HG03280 (cell line): ENCODE measurements around the gene ABCC4.
"Not testable (repeated sequence)": the region's sequence is repeated elsewhere in the genome, so short reads cannot be mapped to it uniquely, and the experiment has no call there.

Experiments
- ATAC-seq: cut with Tn5 transposase; IDR thresholded peaks from one replicate; pipeline ENCODE4 v1.9.1; 2021; ENCODE audit warnings: mild to moderate bottlenecking, moderate library complexity; ENCODE audit not compliant: unreplicated experiment

ABCC4 gene

DNA sequence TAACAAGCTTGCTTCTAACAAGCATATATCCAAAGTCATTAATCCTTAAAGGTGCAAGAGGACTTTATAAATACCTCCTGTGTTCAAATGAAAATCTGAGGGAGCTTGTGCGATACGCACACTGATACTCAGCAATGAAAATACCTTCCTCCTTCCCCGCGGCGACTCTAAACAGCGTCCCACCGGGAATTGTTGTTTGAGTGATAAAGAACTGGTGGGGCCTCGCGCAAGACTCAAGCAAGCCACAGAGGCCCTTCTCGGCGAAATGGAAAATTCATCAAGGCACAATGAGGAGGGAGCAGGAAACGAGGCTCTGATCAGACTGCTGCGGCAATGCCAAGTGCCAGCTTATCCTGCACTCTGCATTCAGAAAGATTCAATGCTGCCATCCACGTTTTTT lies 126.7 kb downstream of the ABCC4 start:
- ATAC-seq, result no peak

DNA sequence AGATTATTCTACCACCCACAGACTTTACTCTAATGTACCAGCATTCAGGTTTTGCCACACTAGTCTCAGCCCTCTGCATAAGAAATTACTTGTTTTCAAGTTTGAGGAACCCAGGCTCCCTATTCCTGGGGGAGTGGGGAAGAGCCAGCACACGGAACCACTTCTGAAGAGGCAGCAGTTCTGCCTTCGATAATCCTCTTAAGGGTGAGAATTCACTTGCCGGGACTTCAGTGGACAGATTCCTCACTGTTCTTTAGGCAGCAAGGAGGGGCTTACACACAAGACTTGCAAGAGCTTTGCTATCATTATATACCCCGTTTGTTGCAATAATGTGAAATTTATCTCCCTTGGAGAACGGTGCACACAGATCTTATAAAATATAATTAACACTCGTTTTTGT lies 133.1 kb downstream of the ABCC4 start:
- no peak for ATAC-seq

DNA sequence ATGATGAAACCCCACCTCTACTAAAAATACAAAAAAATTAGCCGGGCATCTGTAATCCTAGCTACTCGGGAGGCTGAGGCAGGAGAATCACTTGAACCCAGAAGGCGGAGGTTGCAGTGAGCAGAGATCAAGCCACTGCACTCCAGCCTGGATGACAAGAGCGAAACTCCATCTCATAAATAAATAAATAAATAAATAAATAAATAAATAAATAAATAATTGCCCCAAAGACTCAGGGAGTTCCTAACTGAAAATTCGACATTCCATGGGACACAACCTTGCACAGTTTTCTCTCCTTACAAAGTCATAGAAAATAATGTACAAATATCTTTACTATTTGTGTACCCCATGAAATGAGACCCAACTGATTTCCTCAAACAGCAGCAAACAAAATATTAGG lies 134.2 kb downstream of the ABCC4 start:
- not testable (repeated sequence) for ATAC-seq

DNA sequence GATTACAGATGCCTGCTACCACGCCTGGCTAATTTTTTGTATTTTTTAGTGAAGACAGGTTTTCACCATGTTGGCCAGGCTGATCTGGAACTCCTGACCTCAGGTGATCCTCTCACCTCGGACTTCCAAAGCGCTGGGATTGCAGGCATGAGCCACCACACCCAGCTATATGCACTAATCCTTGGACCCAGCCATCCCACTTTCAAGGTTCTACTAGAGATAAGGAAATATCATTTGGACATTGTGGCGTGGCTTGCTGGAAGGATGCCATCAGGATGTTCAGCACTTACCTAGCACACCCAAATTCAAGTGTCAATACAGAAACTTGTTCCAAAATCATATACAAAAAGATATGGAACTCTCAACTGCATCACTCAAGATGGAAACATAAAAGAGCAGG lies 136.4 kb downstream of the ABCC4 start:
- no peak for ATAC-seq

- no peak for ATAC-seq
These were observed 140.9 kb downstream of the ABCC4 start for GRCh38 chr13:95160112-95160906.

DNA sequence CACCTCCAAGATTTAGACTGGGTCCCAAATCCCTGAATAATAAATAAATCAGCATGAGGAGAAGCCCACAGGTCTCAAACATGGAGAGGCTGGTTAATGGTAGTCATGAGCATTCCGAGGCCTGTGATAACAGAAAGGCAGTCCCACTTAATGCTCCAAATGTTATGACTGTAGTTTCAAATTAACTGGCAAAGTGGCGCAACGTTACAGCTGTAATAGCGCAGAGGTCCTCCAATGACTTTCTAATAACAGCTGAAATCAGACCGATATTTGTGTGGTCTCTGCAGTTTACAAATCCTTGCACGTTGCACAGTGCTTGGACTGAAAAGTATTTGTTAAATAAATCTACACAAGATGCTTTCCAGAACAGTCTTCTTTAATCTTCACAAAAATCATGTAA lies 141.8 kb downstream of the ABCC4 start:
- no peak for ATAC-seq

GRCh38 chr13:95156208-95156607 lies 145.0 kb downstream of the ABCC4 start:
- no peak for ATAC-seq

GRCh38 chr13:95155504-95155903 lies 145.7 kb downstream of the ABCC4 start:
- no peak for ATAC-seq

GRCh38 chr13:95155093-95155492 lies 146.2 kb downstream of the ABCC4 start:
- no peak for ATAC-seq

GRCh38 chr13:95154413-95154886 lies 146.8 kb downstream of the ABCC4 start:
- no peak for ATAC-seq

- ATAC-seq, result no peak
These were observed 147.4 kb downstream of the ABCC4 start for GRCh38 chr13:95153647-95154412.

- no peak for ATAC-seq
These were observed 149.2 kb downstream of the ABCC4 start for GRCh38 chr13:95151942-95152587.

- no peak for ATAC-seq
These were observed 150.7 kb downstream of the ABCC4 start for GRCh38 chr13:95150555-95150954.

- ATAC-seq, result no peak
These were observed 154.8 kb downstream of the ABCC4 start for GRCh38 chr13:95146486-95146885.

- ATAC-seq, result no peak
These were observed 155.7 kb downstream of the ABCC4 start for GRCh38 chr13:95145587-95145986.

DNA sequence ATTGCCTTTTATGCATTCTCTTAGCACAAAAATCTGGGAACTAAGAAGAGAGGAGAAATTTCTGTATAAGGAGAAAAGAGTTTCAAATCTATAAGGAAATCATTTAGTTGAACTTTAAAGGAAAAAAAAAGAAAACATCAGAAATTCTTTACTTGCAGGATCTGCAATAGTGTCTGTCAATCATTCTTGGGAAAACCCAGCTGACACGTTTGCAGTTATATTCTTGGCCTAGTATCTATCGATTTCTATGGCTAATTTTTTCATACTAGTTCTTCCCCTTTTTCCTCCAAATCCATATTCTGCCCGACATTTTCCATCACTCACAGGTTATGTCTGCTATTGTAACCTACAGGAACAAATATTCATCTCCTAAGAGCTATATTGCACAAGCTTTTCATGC lies 160.7 kb downstream of the ABCC4 start:
- ATAC-seq, result no peak

GRCh38 chr13:95138876-95139585 lies 162.2 kb downstream of the ABCC4 start:
- ATAC-seq, result no peak

GRCh38 chr13:95137096-95137495 lies 164.2 kb downstream of the ABCC4 start:
- ATAC-seq, result peak; percentile 81

DNA sequence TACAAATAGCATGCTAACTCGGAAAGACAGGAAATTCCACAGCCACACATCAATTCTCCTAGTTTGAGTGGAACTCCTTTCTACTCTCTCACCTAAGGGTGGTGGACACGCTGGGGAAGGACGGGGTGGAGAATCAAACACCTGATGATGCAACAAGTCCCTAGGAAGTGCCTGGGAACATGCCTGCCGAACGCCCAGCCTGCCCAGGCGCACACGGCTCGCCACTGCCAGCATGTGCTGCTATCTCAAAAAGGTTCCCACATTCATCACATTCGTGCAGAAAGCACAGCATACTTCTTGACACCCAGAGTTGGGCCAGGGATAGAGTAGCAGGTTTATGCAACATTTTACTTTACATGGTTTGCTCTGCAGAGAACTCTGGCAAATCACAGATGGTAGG lies 164.6 kb downstream of the ABCC4 start:
- ATAC-seq, result peak; percentile 9

GRCh38 chr13:95133498-95133897 lies 167.8 kb downstream of the ABCC4 start:
- ATAC-seq, result no peak

DNA sequence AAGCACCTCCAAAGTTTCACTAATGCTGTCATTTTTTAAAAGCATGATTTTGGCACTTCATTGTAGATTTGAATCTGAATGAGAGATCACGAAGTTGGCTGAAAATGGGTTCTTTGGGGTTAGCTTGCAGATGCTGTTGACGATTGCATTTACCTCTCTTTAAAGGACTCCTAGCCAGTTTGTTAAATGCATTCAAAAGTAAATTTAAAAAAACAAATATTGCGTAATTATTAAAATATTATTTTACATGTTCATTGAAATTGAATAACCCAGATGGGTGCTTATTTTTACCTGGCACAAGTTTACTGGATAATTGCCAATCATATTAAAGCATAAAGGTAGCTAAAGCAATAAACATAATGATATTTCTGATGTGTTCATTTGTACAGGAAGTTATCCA lies 172.2 kb downstream of the ABCC4 start:
- no peak for ATAC-seq
